NCI-H69 (cell line): ENCODE results near the gene FAM53B.

Experiments
- DNase-seq: peaks from one replicate; lab custom pipeline; 2025; lab: John Stamatoyannopoulos, UW

Gene FAM53B

GRCh38 chr10:124708246-124708779 lies 35.9 kb downstream of the FAM53B start:
- DNase-seq: peak; percentile 87

GRCh38 chr10:124707551-124707950 lies 36.6 kb downstream of the FAM53B start:
- DNase-seq: no peak

GRCh38 chr10:124707144-124707467 lies 37.1 kb downstream of the FAM53B start:
- DNase-seq: peak; percentile 51

GRCh38 chr10:124706462-124707143 lies 37.6 kb downstream of the FAM53B start:
- no peak for DNase-seq

DNA sequence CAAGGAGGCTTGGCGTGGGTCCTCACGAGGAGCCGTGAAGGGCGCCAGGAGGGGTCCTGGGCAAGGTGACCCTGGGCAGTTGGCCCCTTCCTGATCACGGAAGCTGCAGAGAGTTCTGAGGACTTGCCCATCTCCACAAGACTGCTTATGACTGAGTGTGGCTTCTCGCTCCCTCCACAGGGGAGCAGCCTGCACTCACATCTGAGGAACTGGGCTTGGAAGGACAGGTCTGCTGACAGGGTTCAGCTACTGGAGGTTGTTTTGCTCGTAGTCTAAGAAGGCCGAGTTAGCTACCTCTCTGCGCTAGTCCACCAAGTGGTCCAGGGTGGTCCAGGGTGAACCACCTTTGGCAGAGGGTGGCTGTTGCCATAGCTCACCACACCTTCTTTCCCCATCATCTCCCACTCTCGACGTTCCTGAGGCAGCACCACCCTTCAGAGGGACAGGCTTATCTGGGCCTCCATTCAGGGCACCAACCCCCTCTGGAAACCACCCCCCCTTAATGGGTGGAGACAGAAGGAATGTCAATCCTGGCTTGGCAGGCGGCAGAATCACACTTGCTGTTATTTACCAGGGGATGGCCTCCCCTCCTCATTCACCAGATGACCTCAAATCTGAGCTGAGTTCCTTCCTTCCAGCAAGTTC lies 38.2 kb downstream of the FAM53B start:
- no peak for DNase-seq

- no peak for DNase-seq
Observed at GRCh38 chr10:124705381-124705740, 38.8 kb downstream of the FAM53B start.

DNA sequence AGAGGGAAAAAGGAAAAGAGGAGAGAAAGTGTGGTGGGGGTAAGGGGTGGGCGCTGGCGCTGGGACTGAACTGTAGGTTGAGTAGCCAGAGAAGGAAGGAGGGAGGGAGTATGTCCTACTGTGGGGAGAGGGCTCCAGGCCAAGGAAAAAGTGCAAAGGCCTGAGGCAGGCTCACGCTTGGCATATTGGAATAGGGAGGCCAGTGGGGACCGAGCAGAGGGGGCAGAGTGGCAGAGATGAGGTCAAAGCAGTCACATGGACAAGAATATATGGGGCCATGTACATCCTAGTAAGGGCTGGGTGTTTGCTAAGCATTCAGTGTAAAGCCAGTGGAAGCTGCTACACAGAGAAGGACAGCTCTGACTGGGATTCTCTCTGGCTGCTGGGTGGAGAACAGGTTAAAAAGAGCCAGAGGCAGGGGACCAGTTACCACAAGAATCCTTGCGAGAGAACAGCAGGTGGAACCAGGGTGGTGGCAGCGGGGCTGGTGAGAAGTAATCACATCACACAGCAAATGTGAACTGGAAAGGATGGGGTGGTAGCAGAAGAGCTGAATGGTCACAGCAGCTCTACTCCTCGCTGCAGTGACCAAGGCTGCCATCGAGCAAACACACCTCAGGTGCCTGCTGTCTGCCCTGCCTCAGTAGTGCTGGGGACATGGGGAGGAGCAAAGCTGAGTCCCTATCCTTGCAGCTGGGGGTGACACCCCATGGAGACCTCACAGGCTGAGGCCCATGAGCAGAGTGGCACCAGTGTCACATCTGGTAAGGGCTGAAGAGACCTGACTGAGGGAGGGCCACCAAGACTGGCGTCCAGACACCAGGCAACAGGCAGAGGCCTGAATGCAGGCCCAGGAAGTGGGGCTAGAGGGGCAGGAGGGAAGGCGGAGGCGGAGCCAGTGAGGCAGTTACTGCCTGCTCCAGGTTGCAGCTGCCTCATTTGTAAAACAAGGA lies 39.5 kb downstream of the FAM53B start:
- DNase-seq: no peak

DNA sequence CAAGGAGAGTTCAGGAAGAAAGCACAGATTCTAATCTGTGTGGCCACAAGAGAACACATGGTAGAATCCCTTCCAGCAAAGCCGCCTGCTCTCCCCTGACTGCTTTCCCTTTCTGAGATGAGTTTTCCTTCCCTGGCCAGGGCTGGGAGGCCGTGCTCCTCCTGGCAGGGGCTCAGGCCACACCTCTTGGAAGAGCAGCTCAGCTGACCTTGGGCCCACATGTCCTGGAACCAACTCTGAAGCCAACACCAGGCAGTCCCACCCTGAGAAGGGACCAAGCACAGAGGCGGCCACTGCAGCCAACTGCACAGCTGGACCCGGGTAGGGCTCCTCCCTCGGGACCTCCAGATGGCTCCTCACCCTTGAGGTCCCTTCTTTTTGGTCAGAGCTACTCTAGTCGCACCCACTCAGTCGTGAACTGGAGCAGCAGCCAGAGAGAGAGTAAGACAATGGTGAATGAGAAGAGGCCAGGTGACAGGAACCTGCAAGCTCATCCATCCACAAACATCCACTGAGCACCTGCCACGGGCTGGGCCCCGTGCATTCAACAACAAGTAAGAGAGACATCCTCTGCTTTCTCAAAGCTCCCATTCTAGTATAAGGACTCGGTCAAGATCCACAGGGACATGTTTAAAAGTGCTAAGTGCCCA lies 40.3 kb downstream of the FAM53B start:
- DNase-seq: no peak

DNA sequence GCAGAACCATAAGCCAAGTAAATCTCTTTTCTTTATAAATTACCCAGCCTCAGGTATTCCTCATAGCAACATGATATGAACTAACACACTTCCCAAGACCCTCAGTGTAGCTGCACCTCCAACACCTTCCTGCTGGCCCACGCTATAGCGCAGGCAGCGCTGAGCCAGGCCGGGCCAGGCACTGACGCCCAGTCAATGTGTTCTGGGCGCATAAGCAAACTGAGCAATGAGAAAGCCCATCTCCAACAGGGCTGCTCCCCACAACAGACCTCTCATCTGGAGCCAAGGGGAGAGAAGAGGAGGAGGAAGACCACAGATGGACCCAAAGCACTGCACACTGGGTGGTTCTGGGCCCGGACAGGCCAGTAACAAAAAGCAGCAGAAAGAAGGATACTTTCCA lies 40.8 kb downstream of the FAM53B start:
- DNase-seq: no peak

DNA sequence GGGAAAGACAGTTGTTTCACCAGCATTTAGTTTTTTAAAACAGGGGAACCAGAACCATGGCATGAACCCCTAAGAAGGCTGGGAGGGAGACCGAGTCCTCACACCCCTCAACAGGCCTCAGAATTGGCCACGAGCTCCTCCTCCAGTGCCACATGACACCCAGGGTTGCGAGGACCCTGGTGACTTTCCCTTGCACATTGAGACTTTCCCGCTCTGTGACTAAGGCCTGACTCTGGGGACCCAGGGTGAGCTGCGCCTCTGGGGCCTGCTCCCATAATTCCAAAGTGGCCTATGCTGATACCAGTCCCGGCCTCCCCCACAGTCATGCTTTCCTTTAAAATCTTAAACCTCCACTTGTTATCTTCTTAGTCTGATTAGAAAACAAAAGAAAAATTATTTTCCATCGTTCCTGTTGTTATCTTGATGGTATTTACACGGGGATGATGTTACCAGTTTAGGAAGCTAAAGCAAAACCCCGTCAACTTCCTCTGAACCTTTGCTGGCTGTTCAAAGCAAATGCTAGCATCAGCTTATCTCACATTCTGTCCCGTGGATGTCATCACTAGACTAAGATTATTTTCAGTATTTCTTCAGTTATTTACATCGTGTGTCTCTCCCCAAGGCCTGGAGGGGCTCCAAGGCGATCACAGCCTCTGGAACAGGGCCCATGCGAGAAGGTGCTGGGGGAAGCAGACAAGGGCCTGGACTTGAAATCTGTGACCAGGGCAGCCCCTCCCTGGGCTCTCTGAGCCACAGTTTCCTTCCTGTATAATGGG lies 42.1 kb downstream of the FAM53B start:
- no peak for DNase-seq

DNA sequence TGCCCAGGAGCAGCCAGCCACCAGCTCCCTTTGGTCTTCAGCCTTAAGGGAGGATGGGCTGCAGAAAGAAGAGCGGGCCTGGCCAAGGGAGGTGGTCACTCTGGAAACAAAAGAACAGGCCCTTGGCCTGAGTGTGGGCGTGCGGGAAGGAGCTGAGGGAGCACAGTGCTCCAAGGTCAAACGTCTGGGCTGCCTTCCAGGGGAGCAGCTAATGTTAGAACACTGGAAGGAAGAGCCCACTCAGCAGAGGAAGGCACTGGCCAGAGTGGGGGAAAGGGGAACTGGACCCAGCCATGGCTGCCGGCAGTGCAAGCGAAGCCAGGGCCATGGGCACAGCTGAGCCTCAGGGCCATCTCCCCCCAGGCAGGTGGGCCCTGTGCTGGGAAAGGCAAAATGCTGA lies 42.7 kb downstream of the FAM53B start:
- no peak for DNase-seq

GRCh38 chr10:124701038-124701365 lies 43.2 kb downstream of the FAM53B start:
- no peak for DNase-seq

DNA sequence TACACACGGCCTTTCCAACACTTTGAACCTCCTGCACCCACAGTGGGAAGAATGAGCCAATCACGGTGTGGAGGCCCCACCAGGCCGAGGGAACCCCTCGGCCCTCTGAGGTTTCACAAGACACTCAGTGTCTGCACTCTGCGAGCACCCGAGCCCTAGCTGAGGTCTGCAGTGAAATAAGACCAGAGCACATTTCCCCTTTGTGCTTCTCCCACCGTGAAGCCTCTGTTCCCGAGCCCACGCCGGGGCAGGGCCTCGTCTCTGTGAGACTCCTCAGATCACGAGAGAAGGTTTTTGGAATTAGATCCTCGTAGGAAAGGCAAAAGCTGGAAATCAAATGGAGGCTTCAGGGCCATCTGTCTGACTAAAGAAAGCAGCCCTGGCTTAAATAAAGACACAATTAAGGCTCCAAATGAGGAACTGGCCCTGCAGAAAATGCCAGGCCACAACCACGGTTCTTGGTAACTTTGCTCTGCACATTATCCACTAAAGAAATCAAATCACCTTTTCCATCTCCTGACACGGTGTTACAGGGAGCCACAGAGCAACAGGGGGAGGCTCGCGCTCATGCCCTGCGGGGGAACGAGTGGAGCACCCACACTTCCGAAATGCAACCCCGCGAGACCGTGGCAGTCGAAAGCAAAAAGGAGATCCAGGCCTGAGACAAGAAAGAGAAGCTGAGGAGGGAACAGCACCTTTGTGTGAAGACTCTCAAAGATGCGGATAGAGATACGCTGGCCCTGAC lies 43.7 kb downstream of the FAM53B start:
- DNase-seq: no peak

DNA sequence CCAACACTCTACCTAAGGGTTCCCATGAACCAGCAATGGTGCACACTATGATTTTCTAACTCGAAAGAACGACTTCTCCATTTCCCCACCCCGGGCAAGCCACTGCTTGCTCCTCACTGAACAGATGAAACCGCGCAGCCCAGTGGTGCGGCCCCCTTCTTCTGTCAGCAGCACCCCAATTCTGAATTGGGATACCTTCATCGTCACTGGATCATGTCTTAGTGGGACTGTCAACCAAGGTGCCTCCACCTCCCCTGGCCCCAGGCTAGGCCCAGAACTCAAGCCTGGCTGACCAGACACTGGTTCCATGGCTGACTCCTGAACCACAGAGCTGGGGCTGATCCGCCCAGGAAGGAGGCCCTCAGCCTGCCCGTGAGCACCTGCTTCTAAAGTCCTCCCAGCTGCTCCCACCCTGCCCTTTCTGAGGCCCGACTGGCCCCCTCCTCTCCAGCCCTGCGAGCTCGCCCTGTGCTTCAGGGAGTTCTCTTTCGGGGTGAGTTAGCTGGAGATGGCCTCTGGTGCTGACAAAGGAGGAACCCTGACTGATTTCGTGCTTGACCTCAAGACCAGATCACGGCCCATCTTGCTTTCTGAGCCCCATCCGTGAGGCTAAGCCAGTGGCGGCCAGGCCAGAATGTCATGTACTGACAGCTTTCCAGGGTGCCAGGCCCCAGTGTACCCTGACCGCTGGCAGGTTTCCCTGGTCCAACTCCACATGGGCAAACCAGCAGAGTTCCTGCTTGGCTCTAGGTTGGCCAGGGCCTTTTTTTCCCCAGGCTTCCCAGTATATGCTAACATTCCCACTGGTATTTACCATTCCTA lies 44.5 kb downstream of the FAM53B start:
- no peak for DNase-seq

- no peak for DNase-seq
Observed at GRCh38 chr10:124698545-124699469, 45.4 kb downstream of the FAM53B start.

DNA sequence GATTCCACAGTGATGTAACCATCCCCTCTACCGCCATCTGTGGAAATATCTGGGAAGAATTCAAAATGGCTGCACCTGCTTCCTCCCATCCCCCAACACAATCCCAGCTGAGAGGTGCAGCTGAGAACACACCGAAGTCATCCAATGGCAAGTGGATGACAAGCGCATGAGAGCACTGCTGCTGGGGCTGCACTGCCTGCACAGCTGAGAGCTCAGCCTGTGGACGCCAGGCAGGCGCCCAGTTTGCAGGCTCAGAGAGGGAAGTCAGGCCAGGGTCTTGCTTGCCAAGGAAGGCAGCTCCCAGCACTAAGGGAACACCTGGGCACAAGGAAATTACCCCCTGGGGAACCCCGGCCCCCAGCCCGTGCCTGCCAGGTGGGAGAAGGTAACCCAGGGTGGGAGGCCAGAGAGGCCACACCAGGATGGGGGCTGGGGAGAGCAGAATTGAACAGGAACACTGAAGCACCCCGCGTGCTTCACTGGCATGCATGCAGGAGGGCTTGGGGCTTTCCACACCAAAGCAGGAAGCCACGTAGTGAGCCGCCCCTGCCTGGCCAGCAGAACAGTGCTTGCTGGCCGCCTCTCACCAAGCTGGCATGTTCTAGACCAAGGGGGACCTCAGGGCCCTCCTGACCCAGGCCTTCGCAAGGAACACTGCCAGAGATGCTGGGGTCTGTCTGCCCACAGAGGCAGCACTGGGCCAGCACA lies 46.2 kb downstream of the FAM53B start:
- DNase-seq: peak; percentile 19

DNA sequence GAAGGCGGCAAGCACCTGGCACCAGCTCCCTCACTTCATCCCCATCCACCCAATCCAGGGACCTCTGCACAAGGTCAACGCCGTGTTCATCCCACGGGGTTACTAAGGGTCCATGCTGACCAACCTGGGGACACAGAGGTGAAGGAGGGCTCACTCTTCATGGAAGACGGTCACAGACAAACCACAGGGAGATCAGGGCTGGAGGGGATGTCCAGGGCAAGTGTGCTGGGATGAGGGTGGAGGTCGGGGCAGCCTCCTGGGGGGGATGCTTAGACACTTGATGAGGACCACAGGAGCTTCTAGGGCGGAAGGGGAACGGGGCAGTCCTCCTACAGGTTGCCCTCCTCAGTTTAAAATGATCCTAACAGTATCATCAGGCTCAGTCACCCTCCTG lies 46.7 kb downstream of the FAM53B start:
- DNase-seq: no peak
